SH-SY5Y (cell line): ENCODE data around the gene ARMC7.

Experiments used
- GATA2 ChIP-seq: IDR thresholded peaks from 2 replicates; pipeline ENCODE4 v1.6.1; 2011; ENCODE audit warnings: mild to moderate bottlenecking, low read depth, low read length
- GATA3 ChIP-seq: IDR thresholded peaks from 2 replicates; pipeline ENCODE4 v1.6.1; 2011; ENCODE audit warnings: low read depth, mild to moderate bottlenecking, low read length, moderate library complexity

- no peak for TF ChIP-seq GATA2
- no peak for TF ChIP-seq GATA3
Observed at GRCh38 chr17:75109046-75109406, 743 bp upstream of the ARMC7 start.
